Stomach (tissue), 4 donors: Measurements from ENCODE around the gene GIMAP1.

Experiments used
- POLR2AphosphoS5 ChIP-seq, 3 donors: sonication (generic); formaldehyde crosslinking; IDR thresholded peaks; one replicate each; pipeline ENCODE4 v1.6.1; 2016; ENCODE audit warnings: antibody characterized with exemption in 3 of 3
- TF ChIP-seq, protein P1 (sequence below), 7 experiments: fragments of 450-650 bp in 4 of 7; fragments of 200-600 bp in 3 of 7; sonication (generic) in 3 of 7; IDR thresholded peaks; one replicate each; pipeline ENCODE4 v1.5.1; 2016 to 2019; ENCODE audit warnings: antibody characterized with exemption in 7 of 7, control low read depth in 2 of 7, mild to moderate bottlenecking in 1 of 7

- TF ChIP-seq, protein P1, sequence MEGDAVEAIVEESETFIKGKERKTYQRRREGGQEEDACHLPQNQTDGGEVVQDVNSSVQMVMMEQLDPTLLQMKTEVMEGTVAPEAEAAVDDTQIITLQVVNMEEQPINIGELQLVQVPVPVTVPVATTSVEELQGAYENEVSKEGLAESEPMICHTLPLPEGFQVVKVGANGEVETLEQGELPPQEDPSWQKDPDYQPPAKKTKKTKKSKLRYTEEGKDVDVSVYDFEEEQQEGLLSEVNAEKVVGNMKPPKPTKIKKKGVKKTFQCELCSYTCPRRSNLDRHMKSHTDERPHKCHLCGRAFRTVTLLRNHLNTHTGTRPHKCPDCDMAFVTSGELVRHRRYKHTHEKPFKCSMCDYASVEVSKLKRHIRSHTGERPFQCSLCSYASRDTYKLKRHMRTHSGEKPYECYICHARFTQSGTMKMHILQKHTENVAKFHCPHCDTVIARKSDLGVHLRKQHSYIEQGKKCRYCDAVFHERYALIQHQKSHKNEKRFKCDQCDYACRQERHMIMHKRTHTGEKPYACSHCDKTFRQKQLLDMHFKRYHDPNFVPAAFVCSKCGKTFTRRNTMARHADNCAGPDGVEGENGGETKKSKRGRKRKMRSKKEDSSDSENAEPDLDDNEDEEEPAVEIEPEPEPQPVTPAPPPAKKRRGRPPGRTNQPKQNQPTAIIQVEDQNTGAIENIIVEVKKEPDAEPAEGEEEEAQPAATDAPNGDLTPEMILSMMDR (IDR thresholded peaks at IDR 0.05): no peak
- TF ChIP-seq POLR2AphosphoS5 (IDR thresholded peaks at IDR 0.05): no peak
Measured at GRCh38 chr7:150745876-150746275, 29.5 kb downstream of the GIMAP1 start.
